ENCODE results near the gene EHD2. TPM values are rescaled to one million over a fixed set of nuclear protein-coding genes. Genes with fewer than 3 reads are reported as not detected.
"Not testable (repeated sequence)": the region's sequence is repeated elsewhere in the genome, so short reads cannot be mapped to it uniquely, and the experiment has no call there.

EHD2 gene
- total and polyA plus RNA-seq, 3 experiments from 2014 or later: 0.07 TPM; not detected in 2

DNA sequence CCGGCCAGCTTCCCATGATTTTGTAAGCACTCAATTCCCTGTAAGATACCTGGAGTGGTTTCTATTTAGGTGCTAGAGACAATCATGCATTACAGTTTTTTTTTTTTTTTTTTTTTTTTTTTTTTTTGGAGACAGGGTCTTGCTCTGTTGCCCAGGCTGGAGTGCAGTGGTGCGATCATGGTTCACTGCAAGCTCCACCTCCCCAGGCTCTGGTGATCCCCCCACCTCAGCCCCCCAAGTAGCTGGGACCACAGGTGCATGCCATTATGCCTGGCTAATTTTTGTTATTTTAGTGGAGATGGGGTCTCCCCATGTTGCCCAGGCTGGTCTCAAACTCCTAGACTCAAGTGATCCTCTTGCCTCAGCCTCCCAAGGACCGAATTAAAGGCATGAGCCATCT, 51.5 kb downstream of the EHD2 start:
- H3K27me3 ChIP-seq (ENCODE audit: insufficient read depth, low read length, poor library complexity, severe bottlenecking); H3K27ac ChIP-seq (ENCODE audit: low read depth, low read length); H3K9me3 ChIP-seq (ENCODE audit: low read length); H3K4me3 ChIP-seq (ENCODE audit: low read length); H3K27me3 Mint-ChIP-seq; H3K4me3 Mint-ChIP-seq; H3K4me1 ChIP-seq (ENCODE audit: insufficient read depth, low read length); DNase-seq; H3K36me3 Mint-ChIP-seq; H3K9me3 Mint-ChIP-seq; H3K36me3 ChIP-seq (ENCODE audit: insufficient read depth, low read length); H3K27ac Mint-ChIP-seq; H3K4me1 Mint-ChIP-seq; POLR2A ChIA-PET: not testable (repeated sequence)
- CTCF ChIA-PET: interaction anchor here (1.3 kb wide), 1 partner anchor 88 kb away, joined by 3 read pairs; no protein-coding TSS in a partner anchor

GRCh38 chr19:47765523-47766358, 52.5 kb downstream of the EHD2 start:
- no peaks in the 10 kb centered on the region for H3K36me3 ChIP-seq (ENCODE audit: insufficient read depth, low read length)
- peaks cover 3 to 6% (median 4%) of the 10 kb centered on the region in 3 donors for H3K4me1 Mint-ChIP-seq
- H3K9me3 Mint-ChIP-seq: no peaks in the 10 kb centered on the region
- H3K4me1 ChIP-seq (ENCODE audit: insufficient read depth, low read length): no peaks in the 10 kb centered on the region
- CTCF ChIA-PET: interaction anchor here (1.2 to 1.3 kb wide), 3 partner anchors 11 to 99 kb away, joined by 3 to 5 read pairs (median 3); no protein-coding TSS in a partner anchor
- no peak overlapping the region for H3K27ac ChIP-seq (ENCODE audit: low read depth, low read length)
- peaks cover 0 to 1% of the 10 kb centered on the region in 2 donors for H3K27me3 Mint-ChIP-seq
- no peaks in the 10 kb centered on the region for H3K36me3 Mint-ChIP-seq
- no peak overlapping the region for H3K4me3 Mint-ChIP-seq
- H3K9me3 ChIP-seq (ENCODE audit: low read length): no peaks in the 10 kb centered on the region
- no peaks in the 10 kb centered on the region for H3K27me3 ChIP-seq (ENCODE audit: insufficient read depth, low read length, poor library complexity, severe bottlenecking)
- H3K27ac Mint-ChIP-seq: no peak overlapping the region
- no peak overlapping the region for H3K4me3 ChIP-seq (ENCODE audit: low read length)
- POLR2A ChIA-PET: no interaction called here
- peak in 3 of 5 donors; percentile 21 to 59 (median 28) for DNase-seq

GRCh38 chr19:47766359-47766620, 53.1 kb downstream of the EHD2 start:
- Mint-ChIP-seq H3K36me3 (no peaks in the 10 kb centered on the region), H3K4me1 (peaks cover 3 to 6% (median 4%) of the 10 kb centered on the region in 3 donors), H3K4me3 (no peak overlapping the region), H3K27me3 (peaks cover 0 to 1% of the 10 kb centered on the region in 2 donors), H3K9me3 (no peaks in the 10 kb centered on the region), H3K27ac (no peak overlapping the region)
- Histone ChIP-seq H3K36me3 (ENCODE audit: insufficient read depth, low read length) (no peaks in the 10 kb centered on the region), H3K9me3 (ENCODE audit: low read length) (no peaks in the 10 kb centered on the region), H3K4me1 (ENCODE audit: insufficient read depth, low read length) (no peaks in the 10 kb centered on the region), H3K27ac (ENCODE audit: low read depth, low read length) (no peak overlapping the region), H3K4me3 (ENCODE audit: low read length) (no peak overlapping the region), H3K27me3 (ENCODE audit: insufficient read depth, low read length, poor library complexity, severe bottlenecking) (no peaks in the 10 kb centered on the region)
- CTCF ChIA-PET: interaction anchor here (1.0 to 1.2 kb wide), 3 partner anchors 10 to 98 kb away, joined by 3 to 5 read pairs (median 3); no protein-coding TSS in a partner anchor
- no peak for DNase-seq
- POLR2A ChIA-PET: no interaction called here

DNA sequence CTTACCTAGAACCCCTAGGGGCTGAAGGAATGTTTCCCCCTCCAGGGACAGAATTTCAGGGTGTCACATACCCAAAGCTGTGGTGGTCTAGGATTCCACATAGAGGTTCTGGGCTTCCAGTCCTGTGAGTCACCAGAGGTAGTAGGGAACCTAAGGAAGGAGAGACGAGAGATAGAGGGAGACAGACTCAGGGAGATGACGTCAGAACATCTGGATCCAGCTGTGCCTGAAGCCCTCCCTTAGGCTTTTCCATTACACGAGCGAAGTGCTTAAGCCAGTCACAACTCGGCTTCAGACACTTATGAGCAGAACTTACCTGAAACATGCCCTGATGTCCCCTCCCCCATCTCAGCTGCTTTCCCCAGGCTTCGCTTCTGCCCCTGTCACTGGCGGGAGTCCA, 53.4 kb downstream of the EHD2 start:
- no peaks in the 10 kb centered on the region for H3K9me3 Mint-ChIP-seq
- Histone ChIP-seq H3K27ac (ENCODE audit: low read depth, low read length) (no peak overlapping the region), H3K4me3 (ENCODE audit: low read length) (no peak overlapping the region), H3K27me3 (ENCODE audit: insufficient read depth, low read length, poor library complexity, severe bottlenecking) (no peaks in the 10 kb centered on the region), H3K36me3 (ENCODE audit: insufficient read depth, low read length) (no peaks in the 10 kb centered on the region), H3K9me3 (ENCODE audit: low read length) (no peaks in the 10 kb centered on the region), H3K4me1 (ENCODE audit: insufficient read depth, low read length) (no peaks in the 10 kb centered on the region)
- H3K36me3 Mint-ChIP-seq: no peaks in the 10 kb centered on the region
- DNase-seq: no peak
- ChIA-PET POLR2A (no interaction called here), CTCF (interaction anchor here (1.0 to 1.4 kb wide), 2 partner anchors 13 to 24 kb away, joined by 3 to 7 read pairs; no protein-coding TSS in a partner anchor)
- H3K4me3 Mint-ChIP-seq: no peak overlapping the region
- H3K27me3 Mint-ChIP-seq: peaks cover 0 to 1% of the 10 kb centered on the region in 2 donors
- peaks cover 3 to 6% (median 4%) of the 10 kb centered on the region in 3 donors for H3K4me1 Mint-ChIP-seq
- no peak overlapping the region for H3K27ac Mint-ChIP-seq

DNA sequence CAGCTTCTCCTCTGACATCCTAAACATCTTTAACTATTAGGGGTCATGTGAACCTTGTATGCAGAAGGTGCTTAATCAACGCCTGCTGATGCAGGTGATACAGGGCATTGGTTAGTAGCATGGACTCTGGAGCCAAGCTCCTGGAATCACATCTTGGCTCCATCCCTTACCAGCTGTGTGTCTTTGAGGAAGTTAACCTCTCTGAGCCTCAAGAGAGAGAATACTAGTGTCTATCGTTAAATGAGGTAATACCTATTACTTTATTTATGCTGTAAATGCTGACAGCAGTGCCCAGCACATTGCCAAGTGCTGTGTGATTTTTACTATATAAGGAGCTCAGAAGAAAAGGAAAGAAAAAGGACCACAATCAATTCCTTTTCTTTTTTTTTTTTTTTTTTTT, 54.1 kb downstream of the EHD2 start:
- POLR2A ChIA-PET: interaction anchor here (1.0 kb wide), 1 partner anchor 11 kb away, joined by 7 read pairs; the partner anchor contains the start of gene SELENOW

DNA sequence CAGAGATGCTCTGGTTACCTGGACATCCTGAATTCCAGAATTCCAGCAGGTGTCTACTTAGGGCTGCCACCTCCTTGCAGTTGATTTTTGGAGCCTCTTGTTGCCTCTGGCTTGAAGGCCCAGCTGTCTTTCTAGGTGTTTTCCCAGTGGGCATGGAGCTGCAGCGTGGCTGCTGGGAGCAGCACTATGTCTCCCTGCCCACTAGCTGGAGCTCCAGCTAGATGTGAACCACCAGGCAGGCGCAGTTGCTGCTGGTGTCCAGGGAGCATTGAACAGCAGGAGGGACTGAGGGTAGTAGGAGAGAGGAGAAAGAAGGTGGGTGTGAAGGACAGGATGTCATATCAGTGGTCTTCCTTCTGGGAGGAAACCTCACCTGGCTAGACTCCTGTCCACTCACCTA, 55.4 kb downstream of the EHD2 start:
- no peak overlapping the region for H3K27ac Mint-ChIP-seq
- H3K36me3 Mint-ChIP-seq: no peaks in the 10 kb centered on the region
- no peak overlapping the region for H3K4me3 ChIP-seq (ENCODE audit: low read length)
- H3K4me1 ChIP-seq (ENCODE audit: insufficient read depth, low read length): no peaks in the 10 kb centered on the region
- H3K4me1 Mint-ChIP-seq: peaks cover 3 to 6% (median 4%) of the 10 kb centered on the region in 3 donors
- CTCF ChIA-PET: interaction anchor here (1.6 kb wide), 1 partner anchor 17 kb away, joined by 3 read pairs; no protein-coding TSS in a partner anchor
- DNase-seq: no peak
- H3K27me3 Mint-ChIP-seq: peaks cover 0 to 1% of the 10 kb centered on the region in 2 donors
- H3K4me3 Mint-ChIP-seq: no peak overlapping the region
- H3K27ac ChIP-seq (ENCODE audit: low read depth, low read length): no peak overlapping the region
- POLR2A ChIA-PET: no interaction called here
- H3K9me3 ChIP-seq (ENCODE audit: low read length): no peaks in the 10 kb centered on the region
- H3K27me3 ChIP-seq (ENCODE audit: insufficient read depth, low read length, poor library complexity, severe bottlenecking): no peaks in the 10 kb centered on the region
- H3K36me3 ChIP-seq (ENCODE audit: insufficient read depth, low read length): no peaks in the 10 kb centered on the region
- H3K9me3 Mint-ChIP-seq: no peaks in the 10 kb centered on the region

More for the DNA sequence above, 54.1 kb downstream of the EHD2 start:
- Mint-ChIP-seq H3K4me3 (no peak overlapping the region), H3K27ac (no peak overlapping the region), H3K9me3 (no peaks in the 10 kb centered on the region), H3K27me3 (peaks cover 0 to 1% of the 10 kb centered on the region in 2 donors), H3K4me1 (peaks cover 3 to 6% (median 4%) of the 10 kb centered on the region in 3 donors), H3K36me3 (no peaks in the 10 kb centered on the region)
- Histone ChIP-seq H3K9me3 (ENCODE audit: low read length) (no peaks in the 10 kb centered on the region), H3K27me3 (ENCODE audit: insufficient read depth, low read length, poor library complexity, severe bottlenecking) (no peaks in the 10 kb centered on the region), H3K4me1 (ENCODE audit: insufficient read depth, low read length) (no peaks in the 10 kb centered on the region), H3K4me3 (ENCODE audit: low read length) (no peak overlapping the region), H3K27ac (ENCODE audit: low read depth, low read length) (no peak overlapping the region), H3K36me3 (ENCODE audit: insufficient read depth, low read length) (no peaks in the 10 kb centered on the region)
- no peak for DNase-seq
- CTCF ChIA-PET: interaction anchor here (1.0 to 1.6 kb wide), 3 partner anchors 13 to 23 kb away, joined by 3 to 7 read pairs (median 3); no protein-coding TSS in a partner anchor

GRCh38 chr19:47769534-47769933, 56.3 kb downstream of the EHD2 start:
- H3K27ac Mint-ChIP-seq: no peak overlapping the region
- H3K4me3 Mint-ChIP-seq: no peak overlapping the region
- H3K36me3 Mint-ChIP-seq: no peaks in the 10 kb centered on the region
- ChIA-PET CTCF (no interaction called here), POLR2A (no interaction called here)
- DNase-seq: no peak
- Histone ChIP-seq H3K27me3 (ENCODE audit: insufficient read depth, low read length, poor library complexity, severe bottlenecking) (no peaks in the 10 kb centered on the region), H3K4me3 (ENCODE audit: low read length) (no peak overlapping the region), H3K9me3 (ENCODE audit: low read length) (no peaks in the 10 kb centered on the region), H3K27ac (ENCODE audit: low read depth, low read length) (no peak overlapping the region), H3K36me3 (ENCODE audit: insufficient read depth, low read length) (no peaks in the 10 kb centered on the region), H3K4me1 (ENCODE audit: insufficient read depth, low read length) (no peaks in the 10 kb centered on the region)
- H3K4me1 Mint-ChIP-seq: peaks cover 3 to 6% (median 4%) of the 10 kb centered on the region in 3 donors
- no peaks in the 10 kb centered on the region for H3K9me3 Mint-ChIP-seq
- peaks cover 0 to 1% of the 10 kb centered on the region in 2 donors for H3K27me3 Mint-ChIP-seq

- H3K36me3 Mint-ChIP-seq; H3K36me3 ChIP-seq (ENCODE audit: insufficient read depth, low read length); H3K27me3 ChIP-seq (ENCODE audit: insufficient read depth, low read length, poor library complexity, severe bottlenecking); CTCF ChIA-PET; H3K9me3 Mint-ChIP-seq; H3K27ac Mint-ChIP-seq; DNase-seq; H3K27ac ChIP-seq (ENCODE audit: low read depth, low read length); H3K4me3 ChIP-seq (ENCODE audit: low read length); H3K27me3 Mint-ChIP-seq; H3K4me1 ChIP-seq (ENCODE audit: insufficient read depth, low read length); H3K4me1 Mint-ChIP-seq; H3K9me3 ChIP-seq (ENCODE audit: low read length); POLR2A ChIA-PET: not testable (repeated sequence)
- peak overlapping the region in 1 of 7 donors; percentile 68 for H3K4me3 Mint-ChIP-seq
Observed at GRCh38 chr19:47771291-47771690, 58.1 kb downstream of the EHD2 start.

Data from CD8-positive, alpha-beta memory T cell (primary cell).